ENCODE data around the gene LTBP4.
"Not testable (repeated sequence)": the region's sequence is repeated elsewhere in the genome, so short reads cannot be mapped to it uniquely, and the experiment has no call there.

The LTBP4 gene

DNA sequence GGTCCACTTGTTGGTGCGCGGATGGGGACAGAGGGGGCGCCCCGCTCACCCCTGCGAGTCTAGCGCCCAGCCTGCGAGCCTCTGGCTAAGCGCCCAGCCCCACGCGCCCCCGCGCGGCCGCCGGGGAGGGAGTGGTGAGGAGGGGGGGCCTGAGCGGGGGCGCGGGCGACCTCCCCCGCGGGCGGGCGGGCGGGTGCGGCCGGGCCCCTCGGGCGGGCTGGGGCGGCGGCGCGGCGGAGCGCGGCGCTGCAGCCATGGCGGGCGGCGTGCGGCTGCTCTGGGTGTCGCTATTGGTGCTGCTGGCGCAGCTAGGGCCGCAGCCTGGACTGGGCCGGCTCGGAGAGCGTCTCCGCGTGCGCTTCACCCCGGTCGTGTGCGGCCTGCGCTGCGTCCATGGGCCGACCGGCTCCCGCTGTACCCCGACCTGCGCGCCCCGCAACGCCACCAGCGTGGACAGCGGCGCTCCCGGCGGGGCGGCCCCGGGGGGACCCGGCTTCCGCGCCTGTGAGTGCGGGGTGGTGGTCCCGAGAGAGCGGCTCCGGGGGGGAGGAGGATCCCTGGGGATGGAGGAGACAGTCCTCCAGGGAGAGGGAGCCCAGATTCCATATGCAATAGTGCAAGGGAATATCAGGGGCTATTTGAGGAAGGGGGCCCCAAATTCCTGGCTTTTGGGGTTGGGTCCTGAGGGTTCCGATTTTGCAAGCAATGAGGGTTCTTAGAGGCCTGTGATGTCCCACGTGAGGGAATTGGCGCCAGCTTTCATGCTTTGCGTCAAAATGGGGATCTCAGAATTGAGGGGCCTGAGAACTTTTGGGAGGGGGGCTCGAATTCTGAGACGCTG is at the start of gene LTBP4:
Gene LTBP4, plus strand, starts transcription at position 236 of the 841 bp plus-strand sequence. Its CDS starts 19 bp downstream, at position 255.
- H3K36me3 Mint-ChIP-seq = no peaks in the 10 kb centered on the region
- H3K27me3 Mint-ChIP-seq = peaks cover 15% of the 10 kb centered on the region
- peaks cover 49% of the 10 kb centered on the region for H3K4me1 Mint-ChIP-seq
- peak within 1 kb of the TSS; percentile 64 for H3K4me3 Mint-ChIP-seq
- H3K27ac Mint-ChIP-seq = peak within 1 kb of the TSS; percentile 46
- ATAC-seq (ENCODE audit: low read depth) (no peak), DNase-seq (ENCODE audit: low spot score in 2 of 2) (peak in 1 of 2 donors; percentile 37)
- peaks cover 2% of the 10 kb centered on the region for H3K9me3 Mint-ChIP-seq

DNA sequence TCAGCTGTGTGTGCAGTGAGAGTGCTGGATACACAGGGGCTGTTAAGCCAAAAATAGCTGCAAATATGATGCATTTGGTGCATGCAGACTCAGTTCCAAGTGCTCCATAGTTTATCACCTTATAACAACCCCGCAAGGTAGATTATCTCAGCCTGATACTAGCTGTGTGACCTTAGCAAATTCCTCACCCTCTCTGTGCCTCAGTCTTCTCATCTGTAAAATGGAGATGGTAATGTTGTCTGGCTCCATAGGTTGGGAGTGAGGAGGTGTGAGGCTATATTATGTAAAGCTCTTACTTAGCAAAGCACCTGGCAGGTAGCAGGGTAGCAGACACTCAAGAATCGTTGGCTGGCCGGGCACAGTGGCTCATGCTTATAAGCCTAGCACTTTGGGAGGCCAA is 48.3 kb upstream of the LTBP4 start:
- Mint-ChIP-seq H3K27ac (no peak overlapping the region), H3K4me3 (no peak overlapping the region), H3K36me3 (no peaks in the 10 kb centered on the region), H3K27me3 (peaks cover 47% of the 10 kb centered on the region), H3K4me1 (peaks cover 12% of the 10 kb centered on the region), H3K9me3 (no peaks in the 10 kb centered on the region)
- ATAC-seq (ENCODE audit: low read depth) (no peak), DNase-seq (ENCODE audit: low spot score in 2 of 2) (no peak)

GRCh38 chr19:40553885-40554857 is 47.0 kb upstream of the LTBP4 start:
- DNase-seq (ENCODE audit: low spot score in 2 of 2) = no peak
- Mint-ChIP-seq H3K4me1 (peaks cover 7% of the 10 kb centered on the region), H3K4me3 (no peak overlapping the region), H3K36me3 (no peaks in the 10 kb centered on the region), H3K27ac (no peak overlapping the region), H3K27me3 (peaks cover 45% of the 10 kb centered on the region), H3K9me3 (no peaks in the 10 kb centered on the region)
- no peak for ATAC-seq (ENCODE audit: low read depth)

DNA sequence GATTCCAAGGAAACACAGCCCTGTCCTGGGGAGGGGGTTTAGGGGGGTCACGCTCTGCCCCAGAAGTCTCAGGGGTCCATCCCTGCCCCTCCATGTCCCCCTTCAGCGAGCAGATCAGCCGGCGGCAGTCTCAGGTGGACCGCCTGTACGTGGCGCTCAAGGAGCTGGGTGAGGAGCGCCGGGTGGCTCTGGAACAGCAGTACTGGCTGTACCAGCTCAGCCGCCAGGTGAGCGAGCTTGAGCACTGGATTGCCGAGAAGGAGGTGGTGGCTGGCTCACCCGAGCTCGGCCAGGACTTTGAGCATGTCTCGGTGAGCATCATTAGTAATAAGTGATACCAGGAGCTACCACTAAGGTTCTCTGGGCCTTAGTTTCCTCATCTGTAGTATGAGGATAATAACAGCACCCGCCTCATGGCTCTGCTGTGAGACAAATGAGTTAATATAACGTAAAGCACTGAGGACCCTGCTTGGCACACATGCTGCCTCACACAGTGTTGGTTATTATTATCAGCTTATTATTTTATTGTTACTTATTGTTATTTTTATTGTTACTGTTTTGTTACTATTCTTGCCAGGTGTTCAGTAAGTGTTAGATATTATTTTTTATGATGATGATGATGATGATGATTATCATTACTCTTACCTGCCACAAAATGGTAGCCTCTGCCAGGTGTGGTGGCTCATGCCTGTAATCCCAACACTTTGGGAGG is 45.0 kb upstream of the LTBP4 start:
- peaks cover 45% of the 10 kb centered on the region for H3K27me3 Mint-ChIP-seq
- H3K4me3 Mint-ChIP-seq = no peak overlapping the region
- H3K4me1 Mint-ChIP-seq = peaks cover 2% of the 10 kb centered on the region
- no peaks in the 10 kb centered on the region for H3K36me3 Mint-ChIP-seq
- DNase-seq (ENCODE audit: low spot score in 2 of 2) = no peak
- no peaks in the 10 kb centered on the region for H3K9me3 Mint-ChIP-seq
- H3K27ac Mint-ChIP-seq = no peak overlapping the region
- no peak for ATAC-seq (ENCODE audit: low read depth)

DNA sequence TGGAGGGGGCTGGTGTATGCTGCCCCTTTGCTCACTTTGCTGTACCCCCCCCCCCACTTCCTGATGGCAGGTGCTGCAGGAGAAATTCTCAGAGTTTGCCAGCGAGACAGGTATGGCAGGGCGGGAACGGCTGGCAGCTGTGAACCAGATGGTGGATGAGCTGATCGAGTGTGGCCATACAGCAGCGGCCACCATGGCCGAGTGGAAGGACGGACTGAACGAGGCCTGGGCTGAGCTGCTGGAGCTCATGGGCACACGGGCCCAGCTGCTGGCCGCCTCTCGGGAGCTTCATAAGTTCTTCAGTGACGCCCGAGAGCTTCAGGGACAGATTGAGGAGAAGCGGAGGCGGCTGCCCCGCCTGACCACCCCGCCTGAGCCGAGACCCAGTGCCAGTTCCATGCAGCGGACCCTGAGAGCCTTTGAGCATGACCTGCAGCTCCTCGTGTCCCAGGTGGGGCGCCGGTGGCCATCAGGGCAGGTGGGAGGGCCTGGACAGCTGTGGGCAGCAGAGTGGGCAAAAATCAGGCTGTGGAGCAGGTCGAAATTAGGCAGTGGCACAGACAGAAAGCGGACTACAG is 44.1 kb upstream of the LTBP4 start:
- peaks cover 2% of the 10 kb centered on the region for H3K36me3 Mint-ChIP-seq
- no peak for DNase-seq (ENCODE audit: low spot score in 2 of 2)

GRCh38 chr19:40559394-40559793 is 41.8 kb upstream of the LTBP4 start:
- peaks cover 2% of the 10 kb centered on the region for H3K36me3 Mint-ChIP-seq
- DNase-seq (ENCODE audit: low spot score in 2 of 2) (no peak), ATAC-seq (ENCODE audit: low read depth) (no peak)
- H3K27ac Mint-ChIP-seq = no peak overlapping the region
- H3K9me3 Mint-ChIP-seq = no peaks in the 10 kb centered on the region
- no peak overlapping the region for H3K4me3 Mint-ChIP-seq
- H3K27me3 Mint-ChIP-seq = peaks cover 33% of the 10 kb centered on the region
- H3K4me1 Mint-ChIP-seq = peaks cover 4% of the 10 kb centered on the region

More for the DNA sequence above, 44.1 kb upstream of the LTBP4 start:
- ATAC-seq (ENCODE audit: low read depth) = no peak
- H3K9me3 Mint-ChIP-seq = no peaks in the 10 kb centered on the region
- no peak overlapping the region for H3K27ac Mint-ChIP-seq
- peaks cover 43% of the 10 kb centered on the region for H3K27me3 Mint-ChIP-seq
- H3K4me1 Mint-ChIP-seq = peaks cover 6% of the 10 kb centered on the region
- H3K4me3 Mint-ChIP-seq = no peak overlapping the region

DNA sequence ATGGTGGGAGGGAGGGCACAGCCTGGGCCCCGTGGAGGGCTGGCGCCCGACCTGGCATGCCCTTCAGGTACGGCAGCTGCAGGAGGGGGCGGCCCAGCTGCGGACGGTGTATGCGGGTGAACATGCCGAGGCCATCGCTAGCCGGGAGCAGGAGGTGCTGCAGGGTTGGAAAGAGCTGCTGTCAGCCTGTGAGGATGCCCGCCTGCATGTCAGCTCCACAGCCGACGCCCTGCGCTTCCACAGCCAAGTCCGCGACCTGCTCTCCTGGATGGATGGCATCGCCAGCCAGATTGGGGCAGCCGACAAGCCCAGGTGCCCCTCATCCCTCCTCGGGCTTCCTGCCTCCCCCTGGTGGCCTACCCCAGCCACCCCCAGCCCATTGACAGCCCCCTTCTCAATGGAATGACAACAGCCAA is 41.1 kb upstream of the LTBP4 start:
- Mint-ChIP-seq H3K9me3 (no peaks in the 10 kb centered on the region), H3K4me3 (no peak overlapping the region), H3K27me3 (peaks cover 28% of the 10 kb centered on the region), H3K36me3 (peaks cover 2% of the 10 kb centered on the region), H3K27ac (no peak overlapping the region), H3K4me1 (peaks cover 4% of the 10 kb centered on the region)
- DNase-seq (ENCODE audit: low spot score in 2 of 2) (no peak), ATAC-seq (ENCODE audit: low read depth) (no peak)

DNA sequence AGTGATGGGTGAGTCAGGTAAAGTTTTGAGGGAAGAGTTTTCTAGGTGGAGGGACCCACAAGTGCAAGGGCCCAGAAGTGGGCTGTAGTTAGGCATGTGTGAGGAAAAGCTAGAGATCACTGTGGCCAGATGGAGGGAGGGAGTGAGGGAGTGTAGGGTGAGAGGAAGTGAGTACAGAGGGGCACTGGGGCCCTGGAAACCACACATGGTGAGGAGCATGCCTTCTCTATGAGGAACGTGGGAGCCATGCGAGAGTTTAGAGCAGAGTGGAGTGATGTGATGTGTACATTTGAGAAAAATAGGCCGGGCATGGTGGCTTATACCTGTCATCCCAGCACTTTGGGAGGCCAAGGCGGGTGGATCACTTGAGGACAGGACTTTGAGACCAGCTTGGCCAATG is 39.2 kb upstream of the LTBP4 start:
- DNase-seq (ENCODE audit: low spot score in 2 of 2) (no peak), ATAC-seq (ENCODE audit: low read depth) (peak; percentile 46)
- Mint-ChIP-seq H3K4me3 (no peak overlapping the region), H3K4me1 (peaks cover 4% of the 10 kb centered on the region), H3K36me3 (peaks cover 2% of the 10 kb centered on the region), H3K27ac (no peak overlapping the region), H3K27me3 (peaks cover 30% of the 10 kb centered on the region), H3K9me3 (no peaks in the 10 kb centered on the region)

GRCh38 chr19:40564535-40564934 is 36.6 kb upstream of the LTBP4 start:
- not testable (repeated sequence) for H3K36me3 Mint-ChIP-seq; H3K4me3 Mint-ChIP-seq; DNase-seq (ENCODE audit: low spot score in 2 of 2); H3K27ac Mint-ChIP-seq; H3K4me1 Mint-ChIP-seq; H3K9me3 Mint-ChIP-seq; ATAC-seq (ENCODE audit: low read depth)
- peaks cover 22% of the 10 kb centered on the region for H3K27me3 Mint-ChIP-seq

- peaks cover 8% of the 10 kb centered on the region for H3K4me1 Mint-ChIP-seq
- peaks cover 2% of the 10 kb centered on the region for H3K36me3 Mint-ChIP-seq
- no peaks in the 10 kb centered on the region for H3K9me3 Mint-ChIP-seq
- H3K27me3 Mint-ChIP-seq = peaks cover 19% of the 10 kb centered on the region
- H3K27ac Mint-ChIP-seq = no peak overlapping the region
- H3K4me3 Mint-ChIP-seq = no peak overlapping the region
- no peak for DNase-seq (ENCODE audit: low spot score in 2 of 2)
- ATAC-seq (ENCODE audit: low read depth) = no peak
Observed at GRCh38 chr19:40565355-40565754, 35.8 kb upstream of the LTBP4 start.

DNA sequence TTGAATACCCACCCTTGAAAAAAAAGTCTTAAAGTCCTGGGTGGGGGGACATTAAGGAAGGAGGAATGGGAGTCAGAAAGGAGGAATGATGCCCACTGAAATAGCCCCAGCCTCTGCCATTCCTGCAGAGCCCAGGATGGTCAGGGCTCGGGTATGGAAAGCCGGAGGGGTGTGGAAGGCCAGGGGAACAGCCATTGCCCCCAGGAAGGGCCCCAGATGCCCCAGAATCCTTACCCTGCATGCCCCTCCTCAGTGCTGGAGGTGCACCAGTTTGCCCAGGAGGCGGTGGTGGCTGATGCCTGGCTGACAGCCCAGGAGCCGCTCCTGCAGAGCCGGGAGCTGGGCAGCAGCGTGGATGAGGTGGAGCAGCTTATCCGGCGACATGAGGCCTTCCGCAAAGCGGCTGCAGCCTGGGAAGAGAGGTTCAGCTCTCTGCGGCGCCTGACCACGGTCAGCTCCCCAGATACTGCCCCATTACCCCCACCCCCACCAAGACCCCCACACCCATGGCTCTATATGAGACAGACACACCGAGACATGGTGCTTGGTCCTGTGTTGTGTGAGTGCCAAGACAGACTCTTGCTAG is 35.2 kb upstream of the LTBP4 start:
- no peak overlapping the region for H3K27ac Mint-ChIP-seq
- peaks cover 3% of the 10 kb centered on the region for H3K9me3 Mint-ChIP-seq
- no peak for ATAC-seq (ENCODE audit: low read depth)
- H3K4me1 Mint-ChIP-seq = peaks cover 11% of the 10 kb centered on the region
- H3K4me3 Mint-ChIP-seq = no peak overlapping the region
- peaks cover 15% of the 10 kb centered on the region for H3K27me3 Mint-ChIP-seq
- peaks cover 2% of the 10 kb centered on the region for H3K36me3 Mint-ChIP-seq
- DNase-seq (ENCODE audit: low spot score in 2 of 2) = no peak

- ATAC-seq (ENCODE audit: low read depth) = no peak
- peaks cover 3% of the 10 kb centered on the region for H3K9me3 Mint-ChIP-seq
- H3K27ac Mint-ChIP-seq = no peak overlapping the region
- DNase-seq (ENCODE audit: low spot score in 2 of 2) = no peak
- peaks cover 8% of the 10 kb centered on the region for H3K4me1 Mint-ChIP-seq
- H3K27me3 Mint-ChIP-seq = peaks cover 11% of the 10 kb centered on the region
- H3K36me3 Mint-ChIP-seq = no peaks in the 10 kb centered on the region
- no peak overlapping the region for H3K4me3 Mint-ChIP-seq
Observed at GRCh38 chr19:40567040-40567749, 34.0 kb upstream of the LTBP4 start.

Data from memory B cell (primary cell).